ENCODE data around the gene GMDS. TPM values are rescaled to one million over a fixed set of nuclear protein-coding genes. Genes with fewer than 3 reads are reported as not detected.

The GMDS gene
- total RNA-seq, 1 experiment from 2014 or later = 23.2 TPM

DNA sequence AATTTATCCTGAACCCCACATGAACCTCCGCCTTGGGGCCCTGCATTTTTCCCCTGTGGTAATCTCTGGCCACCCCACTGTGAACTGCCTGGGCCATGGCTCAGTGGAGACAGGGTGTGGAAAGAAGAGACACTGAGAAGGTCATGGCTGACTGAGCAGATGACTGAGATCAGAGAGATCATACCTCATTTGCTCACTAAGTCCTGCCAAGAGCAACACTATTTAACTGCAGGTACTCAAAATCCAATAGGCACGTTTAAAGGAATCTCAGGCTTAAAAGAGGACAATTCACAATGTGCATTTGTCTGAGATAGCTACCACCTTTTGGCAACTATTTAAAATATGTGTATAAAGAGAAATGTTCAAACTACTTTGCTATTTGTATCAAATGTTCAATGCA, 305.0 kb downstream of the GMDS start:
- DNase-seq (ENCODE audit: low read depth) = no peak

DNA sequence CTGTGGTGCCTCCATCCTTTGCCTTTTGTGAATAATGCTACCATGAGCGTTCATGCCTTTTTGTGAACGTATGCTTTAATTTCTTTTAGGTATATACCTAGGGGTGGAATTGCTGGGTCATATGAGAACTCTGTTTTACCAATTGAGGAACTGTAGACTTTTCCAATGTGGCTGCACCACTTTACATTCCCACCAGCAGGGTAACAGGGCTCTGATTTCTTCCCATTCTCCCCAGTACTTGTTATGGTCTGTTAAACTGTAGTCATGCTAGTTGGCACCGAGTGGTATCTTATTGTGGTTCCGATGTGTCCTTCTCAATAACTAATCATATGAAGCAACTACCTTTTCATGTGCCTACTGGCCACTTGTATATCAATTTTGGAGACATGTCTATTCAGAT, 312.1 kb downstream of the GMDS start:
- no peak for DNase-seq (ENCODE audit: low read depth)

DNA sequence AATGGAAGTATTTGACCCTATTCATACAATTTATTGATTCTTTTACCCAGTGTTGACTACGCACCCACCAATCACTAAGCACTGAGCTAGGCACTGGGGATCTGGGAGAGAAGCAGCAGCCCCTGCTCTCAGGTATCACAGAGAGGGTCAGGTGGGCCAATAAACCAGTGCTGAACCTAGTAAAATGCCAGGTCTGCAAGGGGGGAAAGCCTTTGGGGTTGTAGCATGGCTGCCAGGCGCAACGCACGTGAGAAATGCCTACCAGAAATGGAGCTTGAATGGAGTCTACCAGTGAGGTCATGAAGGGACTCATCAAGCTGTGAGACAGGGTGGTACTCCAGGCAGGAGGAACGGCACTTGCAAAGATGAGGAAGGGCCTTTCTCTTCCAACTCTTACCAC, 313.6 kb downstream of the GMDS start:
- no peak for DNase-seq (ENCODE audit: low read depth)

DNA sequence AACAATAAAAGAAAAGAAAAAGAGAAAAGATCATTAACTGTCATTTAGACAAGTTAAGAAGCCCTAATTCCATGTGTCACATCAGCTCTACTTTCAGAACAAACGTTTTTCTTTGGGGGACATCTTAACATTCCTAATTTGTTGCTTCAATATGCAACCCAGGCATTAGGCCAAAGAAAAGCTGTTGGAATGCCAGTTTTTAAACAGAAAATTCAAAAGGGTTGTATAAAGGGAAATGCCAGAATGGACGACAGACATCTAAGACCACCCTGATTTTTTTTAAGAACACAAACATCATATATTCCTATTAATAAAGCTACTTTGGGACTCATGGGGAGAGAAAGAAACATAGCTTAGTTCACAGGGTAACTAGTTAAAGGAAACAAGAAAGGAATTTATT, 315.0 kb downstream of the GMDS start:
- DNase-seq (ENCODE audit: low read depth) = no peak

DNA sequence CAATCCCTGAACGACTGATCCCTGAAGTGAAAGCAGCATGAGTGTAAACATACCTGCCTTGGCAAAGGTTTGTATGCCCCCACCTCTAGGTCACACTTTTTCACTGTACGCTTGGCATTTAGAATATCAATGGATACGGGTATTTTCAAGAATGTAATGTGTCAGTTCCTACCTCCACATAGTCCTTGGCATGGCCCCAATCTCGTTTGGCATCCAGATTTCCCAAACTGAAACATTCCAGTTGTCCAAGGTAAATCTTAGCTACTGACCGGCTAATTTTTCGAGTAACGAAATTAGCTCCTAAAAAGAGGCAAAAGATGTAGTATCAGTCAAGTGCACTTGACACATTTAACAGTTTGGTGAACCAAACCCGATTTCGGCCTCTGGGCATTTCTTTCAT, 315.5 kb downstream of the GMDS start:
- DNase-seq (ENCODE audit: low read depth) = no peak

DNA sequence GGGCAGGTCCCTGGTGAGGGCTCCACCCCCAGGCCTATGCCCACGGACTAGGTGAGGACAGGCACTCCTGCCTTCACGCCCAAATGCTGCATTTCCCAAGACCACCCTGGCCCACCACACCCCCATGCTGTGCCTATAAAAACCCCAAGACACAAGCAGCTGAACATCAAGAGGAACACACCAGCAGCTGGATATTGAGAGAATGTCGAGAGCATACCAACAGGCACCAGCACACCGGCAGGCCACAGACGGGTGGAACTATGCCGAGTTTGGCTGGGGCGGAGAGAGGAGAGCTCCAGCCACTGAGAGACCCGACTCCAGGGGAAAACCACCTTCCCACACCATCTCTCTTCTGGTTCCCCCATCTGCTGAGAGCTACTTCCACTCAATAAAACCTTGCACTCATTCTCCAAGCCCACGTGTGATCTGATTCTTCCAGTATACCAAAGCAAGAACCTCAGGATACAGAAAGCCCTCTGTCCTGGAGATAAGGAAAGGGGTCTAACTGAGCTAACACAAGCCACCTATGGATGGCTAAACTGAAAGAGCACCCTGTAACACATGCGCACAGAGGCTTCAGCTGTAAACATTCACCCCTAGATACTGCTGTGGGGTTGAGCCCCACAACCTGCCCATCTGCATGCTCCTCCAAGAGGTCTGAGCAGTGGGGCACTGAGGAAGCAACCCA, 319.5 kb downstream of the GMDS start:
- DNase-seq (ENCODE audit: low read depth) = no peak

DNA sequence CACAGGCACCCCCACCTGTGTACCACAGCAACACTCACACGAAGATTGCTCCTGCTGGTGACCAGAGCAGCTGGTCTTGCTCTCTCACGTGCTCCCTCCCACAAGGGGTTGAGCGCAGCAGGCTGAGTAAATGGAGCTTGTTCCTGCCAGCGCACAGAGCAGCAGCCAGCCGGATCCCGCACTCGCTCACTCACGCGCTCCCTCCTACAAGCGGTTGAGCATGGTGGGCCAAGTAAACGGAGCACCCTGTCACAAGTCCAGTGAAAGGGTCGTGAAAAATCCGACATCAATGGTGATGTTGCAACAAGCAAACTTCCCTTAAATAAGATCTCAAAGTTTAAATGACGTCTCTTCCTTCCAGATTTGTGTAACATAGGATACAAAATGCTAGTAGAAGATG, 322.0 kb downstream of the GMDS start:
- DNase-seq (ENCODE audit: low read depth) = no peak

DNA sequence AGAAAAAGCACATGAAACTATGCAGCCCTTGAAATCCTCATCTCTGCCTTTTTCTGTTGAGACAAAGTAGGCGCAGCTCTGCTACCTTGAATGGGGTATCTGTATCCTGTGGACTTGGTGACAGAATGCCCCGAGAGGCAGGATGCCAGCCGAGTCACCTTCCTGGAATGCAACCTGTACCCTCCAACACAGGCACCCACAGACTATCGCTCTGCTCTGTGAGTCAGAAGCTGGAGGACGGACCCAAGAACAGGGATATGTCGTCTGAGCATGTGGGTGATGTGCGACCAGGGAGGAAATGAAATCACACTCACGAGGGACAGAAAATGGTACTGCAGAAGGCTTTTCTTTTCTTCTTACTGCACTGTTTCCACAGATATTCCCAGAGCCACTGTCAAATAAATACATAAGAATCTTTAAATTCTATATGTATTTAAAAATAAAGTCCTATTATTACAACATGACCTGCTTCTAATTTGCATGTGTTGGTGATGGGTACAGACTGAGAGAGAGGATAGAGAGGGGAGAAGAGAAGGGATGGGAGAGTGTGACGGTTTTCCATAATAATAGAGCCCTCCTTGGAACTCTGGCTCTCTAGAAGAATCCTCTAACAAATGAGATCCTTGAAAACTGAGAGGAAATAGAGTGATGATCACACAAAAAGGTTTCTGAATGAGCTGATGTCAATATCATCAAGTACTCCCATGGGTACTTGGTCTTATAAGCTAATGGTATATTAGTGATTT, 327.6 kb downstream of the GMDS start:
- DNase-seq (ENCODE audit: low read depth) = peak; percentile 100

DNA sequence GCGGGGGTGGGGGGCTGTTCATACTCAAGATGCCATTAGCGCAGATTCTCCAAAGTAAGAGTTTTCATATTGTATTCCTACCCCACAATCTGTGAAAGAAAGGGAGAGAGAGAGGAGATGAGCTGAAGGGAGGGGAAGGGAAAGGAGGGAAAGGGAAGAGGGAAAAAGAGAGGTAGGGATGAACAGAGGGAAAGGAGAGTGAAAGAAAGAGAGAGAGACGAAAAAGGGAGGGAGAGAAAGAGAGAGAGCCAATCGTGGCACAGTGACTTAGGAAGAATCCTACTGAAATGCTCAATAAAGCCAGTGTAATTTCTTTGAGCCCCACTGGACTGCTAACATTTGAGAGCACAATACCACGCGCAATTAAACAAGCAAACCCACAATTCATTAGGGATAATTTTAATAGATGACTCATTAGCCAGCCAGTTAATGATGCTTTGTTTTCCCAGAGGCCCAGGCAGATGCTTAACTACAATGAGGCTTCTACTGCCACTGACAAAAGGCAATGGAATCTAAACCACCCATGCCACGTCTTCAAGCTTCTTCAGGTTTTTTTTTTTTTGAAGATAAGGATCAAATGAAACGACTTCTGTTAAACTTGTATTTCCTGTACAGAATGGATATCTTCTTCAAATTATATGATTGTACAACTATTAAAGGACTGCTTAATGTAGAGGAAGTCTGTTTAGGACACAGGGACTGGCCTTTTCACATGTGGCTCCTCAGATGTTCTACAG, 328.9 kb downstream of the GMDS start:
- peak; percentile 98 for DNase-seq (ENCODE audit: low read depth)

DNA sequence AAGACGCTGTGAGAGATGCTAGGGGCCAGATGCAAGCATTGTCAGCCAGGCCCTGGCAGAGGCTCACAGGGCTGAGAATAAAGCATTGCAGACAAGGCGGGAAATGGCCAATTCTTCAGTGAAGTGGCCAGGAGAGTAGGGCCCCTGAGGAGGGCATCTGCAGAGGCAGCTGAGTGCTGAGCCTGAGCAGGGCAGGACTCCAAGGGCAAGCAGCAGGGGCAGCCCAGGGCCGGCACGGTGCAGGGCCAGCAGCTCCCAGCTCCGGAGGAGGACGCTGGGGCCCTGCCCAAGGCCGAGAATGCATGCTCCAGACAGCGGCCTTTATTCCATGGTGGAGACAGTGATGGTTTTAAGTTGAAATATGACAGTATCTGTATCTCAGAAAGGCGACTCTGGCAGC, 330.2 kb downstream of the GMDS start:
- no peak for DNase-seq (ENCODE audit: low read depth)

DNA sequence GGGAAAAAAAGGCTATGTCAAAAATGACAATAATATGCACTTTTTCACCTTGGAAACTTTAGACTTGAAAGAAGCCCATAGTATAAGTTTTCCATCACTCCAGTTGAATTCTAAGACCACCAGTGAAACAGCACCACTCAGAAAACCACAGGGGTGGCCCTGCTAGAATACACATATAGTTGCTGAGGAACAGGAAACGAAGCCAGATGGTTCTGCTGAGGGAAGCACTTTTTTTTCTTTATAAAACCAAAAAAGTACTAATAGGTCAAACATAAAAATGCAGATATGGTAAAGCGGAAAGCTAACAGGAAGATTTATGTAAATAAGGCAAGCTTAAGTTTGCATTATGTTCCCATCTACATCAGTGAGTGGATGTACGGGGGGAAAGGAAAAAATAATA, 331.8 kb downstream of the GMDS start:
- DNase-seq (ENCODE audit: low read depth) = no peak

DNA sequence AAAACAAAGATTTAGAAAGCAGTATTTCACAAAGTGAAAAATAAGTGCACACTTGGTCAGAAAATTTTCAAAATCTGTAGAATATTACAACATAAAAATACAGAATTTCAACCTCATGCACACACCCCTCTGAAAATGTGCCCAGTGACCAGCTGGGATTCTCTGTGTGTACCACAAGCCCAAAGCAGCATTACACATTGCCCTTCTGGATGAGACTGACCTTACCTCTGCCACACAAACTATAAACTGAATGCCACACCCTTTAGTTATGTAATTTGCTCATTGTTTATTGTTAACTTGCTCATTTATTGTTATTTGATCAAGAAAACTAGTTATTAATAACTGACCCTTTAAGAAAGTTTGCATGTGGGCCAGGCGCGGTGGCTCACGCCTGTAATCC, 332.7 kb downstream of the GMDS start:
- no peak for DNase-seq (ENCODE audit: low read depth)

DNA sequence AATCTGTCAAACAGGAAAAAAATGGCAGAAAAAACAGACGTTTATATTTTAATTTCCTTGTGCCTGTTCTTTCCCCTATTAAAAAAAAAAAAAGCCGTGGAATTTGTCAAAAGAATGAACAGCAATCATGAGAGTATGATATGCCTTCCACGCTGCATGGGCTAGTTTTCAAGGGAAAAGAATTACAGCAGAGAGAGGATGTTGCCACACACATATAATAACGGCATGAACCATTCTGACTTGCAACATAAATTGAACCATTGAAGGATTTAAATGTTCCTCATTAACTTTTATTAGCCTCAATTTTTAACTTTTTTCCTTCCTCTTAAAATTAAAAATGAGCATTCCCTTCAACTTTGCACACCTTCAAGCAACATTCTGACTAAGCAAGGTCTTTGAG, 333.9 kb downstream of the GMDS start:
- no peak for DNase-seq (ENCODE audit: low read depth)

DNA sequence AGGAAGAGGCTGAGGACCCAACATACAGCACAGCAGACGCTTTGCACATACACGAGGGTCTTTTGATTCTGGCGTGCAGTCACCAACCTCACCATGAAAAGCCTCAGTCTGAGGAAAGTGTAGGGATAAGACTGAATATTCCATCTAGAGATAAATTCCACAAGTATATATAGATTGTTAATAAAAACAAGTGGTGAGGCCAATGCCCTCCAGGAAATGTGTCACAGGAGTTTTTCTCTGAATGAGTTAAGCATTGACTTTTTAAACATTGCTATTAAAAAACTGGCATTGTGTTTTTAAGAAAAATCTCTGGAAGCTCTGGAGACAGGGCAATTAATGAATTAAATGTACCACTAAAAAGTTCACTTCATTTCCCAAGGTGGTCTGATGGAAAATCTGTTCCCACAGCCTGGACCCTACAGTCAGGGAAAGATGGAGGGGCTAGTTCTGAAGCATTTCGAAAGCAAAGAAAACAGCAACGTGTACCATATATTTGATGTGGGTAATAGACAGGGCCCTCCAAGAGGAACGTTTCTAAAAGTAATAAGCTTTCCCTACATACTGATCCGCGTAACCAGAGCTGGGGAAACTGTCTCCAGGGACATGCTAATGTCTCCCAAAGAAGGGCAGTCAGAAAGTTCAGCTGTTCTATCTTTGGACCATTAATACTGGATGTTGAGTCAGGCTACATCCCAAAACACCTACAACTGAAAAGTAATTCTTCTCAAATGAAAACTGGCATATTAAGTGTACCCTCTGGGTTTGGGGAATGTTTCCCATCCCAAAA, 334.6 kb downstream of the GMDS start:
- peak; percentile 51 for DNase-seq (ENCODE audit: low read depth)

DNA sequence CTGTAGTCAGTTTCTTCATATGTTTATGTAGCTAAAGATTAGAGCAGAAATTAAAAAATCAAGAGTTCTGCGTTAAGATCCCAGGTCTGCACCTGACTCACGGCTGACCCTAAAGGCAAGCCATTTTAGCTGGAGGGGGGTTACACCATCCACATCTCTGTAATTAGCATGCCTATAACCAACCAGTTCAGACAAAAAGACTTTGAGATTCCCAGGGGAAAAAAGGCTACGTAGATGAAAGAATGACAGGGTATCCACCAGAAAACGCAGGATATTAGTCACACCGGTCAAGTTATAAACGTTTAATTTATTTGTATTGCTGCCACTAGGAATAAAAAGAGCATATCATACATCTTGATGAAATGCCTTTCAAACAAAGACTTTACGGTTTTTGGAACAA, 336.6 kb downstream of the GMDS start:
- DNase-seq (ENCODE audit: low read depth) = peak; percentile 61

DNA sequence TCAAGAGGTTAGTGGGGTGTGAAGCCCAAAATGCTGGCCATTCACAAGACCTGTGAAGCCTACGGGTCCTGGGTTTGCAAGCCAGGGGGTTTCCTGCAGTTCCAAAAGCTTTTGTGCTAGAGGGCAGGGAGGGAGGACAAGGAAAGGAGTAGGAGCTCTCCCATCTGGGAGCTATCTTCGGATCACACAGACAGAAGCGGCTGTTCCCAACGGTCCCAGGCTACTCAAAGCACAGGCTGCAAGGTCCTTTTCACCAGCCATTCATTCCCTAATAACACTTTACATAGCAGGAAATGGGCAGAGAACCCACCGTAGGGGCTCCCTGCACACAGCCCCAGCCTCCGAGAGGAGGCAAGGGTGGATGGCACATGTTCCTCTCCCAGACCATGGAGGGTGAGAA, 338.8 kb downstream of the GMDS start:
- DNase-seq (ENCODE audit: low read depth) = no peak

DNA sequence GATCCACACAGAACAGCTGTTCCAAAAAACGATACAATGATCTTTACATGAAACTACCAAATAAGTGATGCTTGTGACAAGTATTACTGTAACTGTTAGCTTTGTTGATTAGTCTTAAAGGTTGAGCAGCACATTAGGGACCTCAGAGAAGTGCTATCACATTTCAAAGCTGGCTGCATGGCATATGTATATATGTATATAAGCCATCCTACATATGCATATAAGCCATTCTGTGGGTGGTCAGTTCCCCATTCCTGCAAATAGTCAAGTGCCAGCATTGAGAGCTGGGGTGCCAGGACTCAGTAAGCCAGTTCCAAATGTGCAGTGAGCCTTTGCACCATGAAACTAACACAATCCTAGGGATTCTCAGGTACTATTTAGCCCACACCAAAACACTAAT, 339.4 kb downstream of the GMDS start:
- DNase-seq (ENCODE audit: low read depth) = no peak

DNA sequence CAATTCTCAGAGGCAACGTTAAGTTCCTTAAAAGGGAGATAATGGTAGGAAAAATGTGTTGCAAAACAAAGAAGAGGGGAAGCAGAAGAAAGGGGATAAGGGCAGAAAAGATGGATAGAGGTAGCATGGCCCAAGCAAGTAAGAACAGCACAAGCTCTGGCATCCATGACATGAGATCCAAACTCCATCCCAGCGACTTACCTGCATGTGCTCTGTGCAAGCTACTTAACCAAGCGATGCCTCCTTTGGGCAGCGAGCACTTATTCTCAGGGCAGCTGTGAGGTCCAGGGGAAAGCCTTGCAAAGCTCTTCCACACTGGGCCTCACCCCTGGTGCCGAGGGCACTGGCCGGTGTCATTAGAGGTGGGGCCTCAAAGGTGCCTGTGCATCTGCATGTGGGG, 340.5 kb downstream of the GMDS start:
- no peak for DNase-seq (ENCODE audit: low read depth)

DNA sequence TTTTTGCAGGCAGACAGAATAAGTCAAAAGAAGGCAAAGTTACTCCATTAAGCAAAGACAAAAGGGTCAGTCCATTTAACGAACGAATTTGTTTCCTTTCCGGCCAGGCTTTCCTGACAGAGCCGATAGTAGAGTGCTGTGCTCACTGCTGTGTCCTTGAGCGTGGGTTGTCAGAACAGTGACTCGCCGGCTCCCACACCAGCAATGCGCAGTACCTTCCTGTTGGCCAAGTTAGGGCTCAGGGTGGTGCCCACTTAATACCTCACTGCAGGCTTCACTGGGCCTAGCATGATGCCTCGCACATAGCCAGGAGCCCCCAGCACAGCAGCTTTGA, 341.0 kb downstream of the GMDS start:
- no peak for DNase-seq (ENCODE audit: low read depth)

DNA sequence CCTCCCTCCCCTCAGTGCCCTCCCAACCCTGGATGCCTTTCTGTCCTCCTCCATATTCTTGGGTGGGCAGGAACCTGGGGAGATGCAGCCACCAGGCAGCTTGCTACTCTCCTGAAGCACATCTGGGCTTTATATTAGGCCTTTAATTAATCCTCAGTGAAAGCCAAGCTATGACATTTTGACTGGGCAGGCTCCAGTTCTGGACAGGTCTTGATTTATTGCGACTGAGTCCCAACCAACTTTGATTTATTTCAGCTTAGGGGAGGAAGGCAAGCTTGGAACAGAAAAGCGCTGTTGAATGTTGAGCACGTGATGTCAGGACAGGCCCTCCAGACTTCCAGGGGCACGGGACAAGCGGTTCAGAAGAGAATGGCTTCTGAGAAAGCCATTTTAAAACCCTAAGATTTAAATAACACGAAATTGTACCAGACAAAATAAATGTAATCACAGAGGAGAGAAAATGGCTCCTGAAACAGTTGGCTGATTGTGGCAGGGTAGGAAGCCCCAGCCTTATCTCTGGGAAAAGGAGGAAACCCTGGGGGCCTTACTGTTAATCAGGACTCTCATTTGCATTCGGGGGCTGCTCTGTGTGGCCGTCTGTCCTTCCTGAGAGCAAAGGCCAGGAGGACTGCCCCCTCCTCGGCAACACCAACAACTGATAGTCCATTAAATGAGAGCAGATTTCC, 341.5 kb downstream of the GMDS start:
- DNase-seq (ENCODE audit: low read depth) = no peak

DNA sequence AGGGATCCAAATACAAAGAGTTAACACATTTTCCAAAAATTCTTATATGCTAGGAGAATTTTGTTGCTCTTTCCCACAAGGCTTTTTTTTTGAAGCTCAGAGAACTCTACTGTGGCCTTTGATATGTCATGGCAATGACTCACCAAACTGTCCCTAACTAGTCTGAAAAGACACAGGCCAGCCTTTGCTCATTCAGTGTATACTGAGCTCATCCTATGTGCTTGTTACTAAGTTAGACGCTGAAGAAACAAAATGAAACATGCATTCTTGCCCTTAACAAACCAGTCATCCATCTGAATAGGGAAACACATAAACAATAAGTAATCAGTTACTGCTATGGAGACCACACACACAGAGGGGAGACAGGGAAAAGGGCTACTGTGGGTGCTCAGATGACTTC, 343.8 kb downstream of the GMDS start:
- DNase-seq (ENCODE audit: low read depth) = peak; percentile 78

DNA sequence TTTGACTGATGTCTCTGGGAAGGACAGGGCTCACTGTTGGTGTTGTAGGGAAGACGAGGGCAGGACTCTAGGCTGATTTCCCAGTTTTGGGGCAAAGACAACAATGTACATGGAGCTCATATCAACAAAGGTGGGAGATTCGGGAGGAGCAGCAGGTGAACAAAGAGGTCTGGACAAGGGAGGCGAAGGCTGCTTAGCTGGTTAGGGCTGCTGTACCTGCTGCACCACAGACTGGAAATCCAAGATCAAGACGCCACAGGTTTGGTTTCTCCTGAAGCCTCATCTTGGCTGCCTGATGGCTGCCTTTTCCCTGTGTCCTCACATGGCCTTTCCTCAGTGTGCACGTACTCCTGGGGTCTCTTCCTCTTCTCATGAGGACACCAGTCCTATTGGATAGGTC, 348.5 kb downstream of the GMDS start:
- DNase-seq (ENCODE audit: low read depth) = no peak

Measured in M059J (cell line).